ENCODE results near the gene ATP4B. TPM values are rescaled to one million over a fixed set of nuclear protein-coding genes. Genes with fewer than 3 reads are reported as not detected.

Gene ATP4B
- total and polyA plus RNA-seq, 2 donors (not counting 3 experiments of a cell fraction or from before 2014, with no cell fraction given): 0.06 TPM; not detected in 1

GRCh38 chr13:113605461-113605860 is 52.5 kb downstream of the ATP4B start:
- no peaks in the 10 kb centered on the region for H3K9me1 ChIP-seq (replicated peaks; ENCODE audit: control insufficient read depth, extremely low read depth, insufficient read depth, low read length)
- DNase-seq (ENCODE audit: low read depth, low spot score) (no peak), FAIRE-seq (no peak)
- BruUV-seq (replicated peaks): no TSS peak
- ChIA-PET CTCF (no interaction called here), POLR2A (no interaction called here)
- peaks cover 95% of the 10 kb centered on the region for H3K79me2 ChIP-seq (ENCODE audit: control insufficient read depth, insufficient read depth, low read length)
- H4K20me1 ChIP-seq (replicated peaks; ENCODE audit: control insufficient read depth, extremely low read depth, insufficient read depth, low read length): no peaks in the 10 kb centered on the region
- H3K4me1 ChIP-seq (ENCODE audit: control insufficient read depth, extremely low read depth, insufficient read depth, low read length): no peaks in the 10 kb centered on the region
- peaks cover 0 to 19% of the 10 kb centered on the region in 2 experiments for H3K36me3 ChIP-seq (ENCODE audit: control insufficient read depth in 2 of 2, extremely low read depth in 1 of 2, insufficient read depth in 2 of 2, low read length in 2 of 2)
- no peak overlapping the region for H3K4me2 ChIP-seq (ENCODE audit: insufficient read depth, low read length)
- dilution Hi-C loops (cut with MboI; ENCODE audit: extremely low pct_ligation_motif_present, low sequenced_read_pairs) (no loop called here), intact Hi-C loops (cut with micrococcal nuclease) (no loop called here)
- H3K4me3 ChIP-seq (replicated peaks in 1 of 3; ENCODE audit: insufficient read depth in 1 of 3, low read depth in 1 of 3, low read length in 3 of 3): no peak overlapping the region
- H3K9me3 ChIP-seq (replicated peaks; ENCODE audit: control insufficient read depth, insufficient read depth, low read length): no peaks in the 10 kb centered on the region
- no peak overlapping the region for H2AFZ ChIP-seq (ENCODE audit: low read depth, low read length)
- H3K9ac ChIP-seq (replicated peaks; ENCODE audit: extremely low read depth, insufficient read depth, low read length): no peak overlapping the region
- no peaks in the 10 kb centered on the region for H3K27me3 ChIP-seq (ENCODE audit: control insufficient read depth in 2 of 2, insufficient read depth in 2 of 2, low read length in 2 of 2)
- H3K27ac ChIP-seq (ENCODE audit: insufficient read depth, low read depth, low read length): no peak overlapping the region
- no peak for TF ChIP-seq FOS (IDR thresholded peaks at IDR 0.05; ENCODE audit: borderline replicate concordance, insufficient read depth, low read length)
- TF ChIP-seq CTCF (IDR thresholded peaks at IDR 0.05; ENCODE audit: extremely low read depth in 1 of 2, insufficient read depth in 1 of 2, low read depth in 1 of 2, low read length in 2 of 2): no peak
- no peak for TF ChIP-seq POLR2A (IDR thresholded peaks at IDR 0.05; ENCODE audit: low read depth, low read length)
- no peak for TF ChIP-seq GATA2 (IDR thresholded peaks at IDR 0.05; ENCODE audit: insufficient read depth, insufficient read length, low read depth, low read length)
- TF ChIP-seq MAX (IDR thresholded peaks at IDR 0.05; ENCODE audit: insufficient read depth, insufficient read length): no peak
- TF ChIP-seq POLR2AphosphoS5 (IDR thresholded peaks at IDR 0.05; ENCODE audit: insufficient read depth, low read depth, low read length): no peak
- TF ChIP-seq EZH2 (IDR thresholded peaks at IDR 0.05; ENCODE audit: borderline replicate concordance, low read depth, low read length, severe bottlenecking): no peak
- no peak for TF ChIP-seq MYC (IDR thresholded peaks at IDR 0.05; ENCODE audit: low read depth, low read length)
- no peak for TF ChIP-seq JUN (IDR thresholded peaks at IDR 0.05; ENCODE audit: borderline replicate concordance, insufficient read depth, insufficient read length, low read depth)

Data from endothelial cell of umbilical vein (primary cell).